ENCODE data around the gene SLC30A1. TPM values are rescaled to one million over a fixed set of nuclear protein-coding genes. Genes with fewer than 3 reads are reported as not detected.

The SLC30A1 gene
- 4.2 and 12.0 TPM in 2 replicates for total RNA-seq

GRCh38 chr1:211578640-211579439 is at the start of gene SLC30A1:
Gene SLC30A1, minus strand, starts transcription at chr1:211579161. Its CDS starts 549 bp downstream, at chr1:211578612.

Other genes with a start within 250 kb of the SLC30A1 start
- gene RD3, start 87.0 kb downstream of the SLC30A1 start, total RNA-seq: not detected in 2 replicates
- gene NEK2, start 96.5 kb upstream of the SLC30A1 start, total RNA-seq: 1.3 and 35.8 TPM in 2 replicates